SK-N-SH (cell line): ENCODE data around the gene FRY.

Source experiments
- FOSL2 ChIP-seq: IDR thresholded peaks from 2 replicates; pipeline ENCODE4 v1.4.0; 2012; ENCODE audit warnings: low read depth, mild to moderate bottlenecking, moderate library complexity, borderline replicate concordance
- MEF2A ChIP-seq: IDR thresholded peaks from 2 replicates; pipeline ENCODE4 v1.4.0; 2012; ENCODE audit warnings: low read depth, borderline replicate concordance
- MXI1 ChIP-seq: IDR thresholded peaks from 2 replicates; pipeline ENCODE4 v1.6.1; 2012; ENCODE audit warnings: mild to moderate bottlenecking, low read depth, low read length, improper control_type of control experiment
- NFIC ChIP-seq: IDR thresholded peaks from 2 replicates; pipeline ENCODE4 v1.4.0; 2012; ENCODE audit warnings: borderline replicate concordance
- RCOR1 ChIP-seq: fragments of 150-350 bp; IDR thresholded peaks from 2 replicates; pipeline ENCODE4 v1.6.1; 2017; ENCODE audit warnings: antibody characterized with exemption, low read length
- SIN3A ChIP-seq: IDR thresholded peaks from 2 replicates; pipeline ENCODE4 v1.6.1; 2012; ENCODE audit warnings: low read depth, mild to moderate bottlenecking, low read length, moderate library complexity, borderline replicate concordance
- TCF12 ChIP-seq: IDR thresholded peaks from 2 replicates; pipeline ENCODE4 v1.4.0; 2012
- TF ChIP-seq, protein P1 (sequence below): fragments of 200-600 bp; sonication (generic); IDR thresholded peaks from 2 replicates; pipeline ENCODE4 v1.6.1; 2017; ENCODE audit warnings: antibody characterized with exemption, mild to moderate bottlenecking, moderate library complexity
- TF ChIP-seq, protein P2 (sequence below): fragments of 150-350 bp; IDR thresholded peaks from 2 replicates; pipeline ENCODE4 v1.6.1; 2017; ENCODE audit warnings: antibody characterized with exemption, low read length, low read depth, borderline replicate concordance
- TF ChIP-seq, protein P3 (sequence below): IDR thresholded peaks from 2 replicates; pipeline ENCODE4; 2012

DNA sequence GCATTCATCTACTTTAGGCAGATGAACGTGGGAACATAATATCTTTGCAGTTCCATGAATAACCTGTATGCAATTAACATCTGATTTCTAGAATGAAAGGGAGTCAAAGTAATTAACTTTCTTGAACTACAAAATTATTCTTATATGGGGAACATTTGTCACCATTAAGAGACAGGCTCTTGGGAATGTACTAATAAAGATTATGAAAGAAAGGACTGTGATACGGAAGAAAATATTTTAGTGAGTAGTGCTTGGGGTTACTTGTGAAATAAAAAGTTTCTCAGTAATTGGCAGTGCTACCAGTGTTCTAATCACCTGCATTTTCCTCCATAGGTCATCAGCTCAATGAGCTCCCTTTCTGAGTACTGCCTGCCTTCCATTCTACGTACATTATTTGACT is 85.4 kb downstream of the FRY start:
- TF ChIP-seq MXI1 = no peak
- TF ChIP-seq, protein P1, sequence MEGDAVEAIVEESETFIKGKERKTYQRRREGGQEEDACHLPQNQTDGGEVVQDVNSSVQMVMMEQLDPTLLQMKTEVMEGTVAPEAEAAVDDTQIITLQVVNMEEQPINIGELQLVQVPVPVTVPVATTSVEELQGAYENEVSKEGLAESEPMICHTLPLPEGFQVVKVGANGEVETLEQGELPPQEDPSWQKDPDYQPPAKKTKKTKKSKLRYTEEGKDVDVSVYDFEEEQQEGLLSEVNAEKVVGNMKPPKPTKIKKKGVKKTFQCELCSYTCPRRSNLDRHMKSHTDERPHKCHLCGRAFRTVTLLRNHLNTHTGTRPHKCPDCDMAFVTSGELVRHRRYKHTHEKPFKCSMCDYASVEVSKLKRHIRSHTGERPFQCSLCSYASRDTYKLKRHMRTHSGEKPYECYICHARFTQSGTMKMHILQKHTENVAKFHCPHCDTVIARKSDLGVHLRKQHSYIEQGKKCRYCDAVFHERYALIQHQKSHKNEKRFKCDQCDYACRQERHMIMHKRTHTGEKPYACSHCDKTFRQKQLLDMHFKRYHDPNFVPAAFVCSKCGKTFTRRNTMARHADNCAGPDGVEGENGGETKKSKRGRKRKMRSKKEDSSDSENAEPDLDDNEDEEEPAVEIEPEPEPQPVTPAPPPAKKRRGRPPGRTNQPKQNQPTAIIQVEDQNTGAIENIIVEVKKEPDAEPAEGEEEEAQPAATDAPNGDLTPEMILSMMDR = no peak
- TF ChIP-seq, protein P2, sequence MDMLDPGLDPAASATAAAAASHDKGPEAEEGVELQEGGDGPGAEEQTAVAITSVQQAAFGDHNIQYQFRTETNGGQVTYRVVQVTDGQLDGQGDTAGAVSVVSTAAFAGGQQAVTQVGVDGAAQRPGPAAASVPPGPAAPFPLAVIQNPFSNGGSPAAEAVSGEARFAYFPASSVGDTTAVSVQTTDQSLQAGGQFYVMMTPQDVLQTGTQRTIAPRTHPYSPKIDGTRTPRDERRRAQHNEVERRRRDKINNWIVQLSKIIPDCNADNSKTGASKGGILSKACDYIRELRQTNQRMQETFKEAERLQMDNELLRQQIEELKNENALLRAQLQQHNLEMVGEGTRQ = no peak
- no peak for TF ChIP-seq MEF2A
- TF ChIP-seq NFIC = no peak
- TF ChIP-seq SIN3A = no peak
- TF ChIP-seq RCOR1 = no peak
- TF ChIP-seq, protein P3, sequence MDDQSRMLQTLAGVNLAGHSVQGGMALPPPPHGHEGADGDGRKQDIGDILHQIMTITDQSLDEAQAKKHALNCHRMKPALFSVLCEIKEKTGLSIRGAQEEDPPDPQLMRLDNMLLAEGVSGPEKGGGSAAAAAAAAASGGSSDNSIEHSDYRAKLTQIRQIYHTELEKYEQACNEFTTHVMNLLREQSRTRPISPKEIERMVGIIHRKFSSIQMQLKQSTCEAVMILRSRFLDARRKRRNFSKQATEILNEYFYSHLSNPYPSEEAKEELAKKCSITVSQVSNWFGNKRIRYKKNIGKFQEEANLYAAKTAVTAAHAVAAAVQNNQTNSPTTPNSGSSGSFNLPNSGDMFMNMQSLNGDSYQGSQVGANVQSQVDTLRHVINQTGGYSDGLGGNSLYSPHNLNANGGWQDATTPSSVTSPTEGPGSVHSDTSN = no peak
- no peak for TF ChIP-seq TCF12
- no peak for TF ChIP-seq FOSL2
